Measurements from ENCODE around the gene FAM13C. TPM values are rescaled to one million over a fixed set of nuclear protein-coding genes. Genes with fewer than 3 reads are reported as not detected.

Gene FAM13C
- polyA plus RNA-seq, 1 donor from 2014 or later: 89.3 TPM

DNA sequence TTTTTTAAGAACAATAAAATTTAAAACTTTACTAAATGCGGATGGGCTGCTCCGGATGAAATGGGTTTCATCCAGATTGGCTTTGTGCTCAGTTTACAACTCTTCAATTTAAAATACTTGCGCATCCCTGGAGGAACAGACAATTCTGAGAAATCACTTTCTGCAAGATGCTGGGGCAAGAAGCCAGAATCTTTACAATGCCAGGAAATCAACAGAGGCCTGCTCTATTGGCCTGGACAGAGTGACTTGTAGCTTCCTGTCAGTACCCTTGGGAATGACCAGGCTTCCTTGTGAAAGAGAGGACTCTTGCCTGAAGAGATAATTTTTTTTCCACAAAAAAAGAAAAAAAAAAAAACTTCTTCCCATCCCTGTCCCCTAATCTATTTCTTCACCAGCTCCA, 3.9 kb upstream of the FAM13C start:
- no peaks in the 10 kb centered on the region for H3K27me3 ChIP-seq (ENCODE audit: insufficient read depth, low read depth, low read length)
- H3K36me3 ChIP-seq (ENCODE audit: insufficient read depth, low read length): no peaks in the 10 kb centered on the region
- H3K4me2 ChIP-seq (ENCODE audit: low read length): no peak overlapping the region
- H3K27ac ChIP-seq (ENCODE audit: low read length): no peak overlapping the region
- no peak overlapping the region for H2AFZ ChIP-seq (ENCODE audit: low read depth, low read length)
- no peak for TF ChIP-seq MXI1 (conservative IDR thresholded peaks at IDR 0.05; ENCODE audit: poor library complexity, severe bottlenecking)
- no peak for TF ChIP-seq EZH2 (IDR thresholded peaks at IDR 0.05; ENCODE audit: borderline replicate concordance, insufficient read depth, low read length, poor library complexity, severe bottlenecking)
- no peak for TF ChIP-seq SMC3 (conservative IDR thresholded peaks at IDR 0.05; ENCODE audit: poor library complexity)
- TF ChIP-seq POLR2AphosphoS5 (IDR thresholded peaks at IDR 0.05): no peak
- TF ChIP-seq, protein P1, sequence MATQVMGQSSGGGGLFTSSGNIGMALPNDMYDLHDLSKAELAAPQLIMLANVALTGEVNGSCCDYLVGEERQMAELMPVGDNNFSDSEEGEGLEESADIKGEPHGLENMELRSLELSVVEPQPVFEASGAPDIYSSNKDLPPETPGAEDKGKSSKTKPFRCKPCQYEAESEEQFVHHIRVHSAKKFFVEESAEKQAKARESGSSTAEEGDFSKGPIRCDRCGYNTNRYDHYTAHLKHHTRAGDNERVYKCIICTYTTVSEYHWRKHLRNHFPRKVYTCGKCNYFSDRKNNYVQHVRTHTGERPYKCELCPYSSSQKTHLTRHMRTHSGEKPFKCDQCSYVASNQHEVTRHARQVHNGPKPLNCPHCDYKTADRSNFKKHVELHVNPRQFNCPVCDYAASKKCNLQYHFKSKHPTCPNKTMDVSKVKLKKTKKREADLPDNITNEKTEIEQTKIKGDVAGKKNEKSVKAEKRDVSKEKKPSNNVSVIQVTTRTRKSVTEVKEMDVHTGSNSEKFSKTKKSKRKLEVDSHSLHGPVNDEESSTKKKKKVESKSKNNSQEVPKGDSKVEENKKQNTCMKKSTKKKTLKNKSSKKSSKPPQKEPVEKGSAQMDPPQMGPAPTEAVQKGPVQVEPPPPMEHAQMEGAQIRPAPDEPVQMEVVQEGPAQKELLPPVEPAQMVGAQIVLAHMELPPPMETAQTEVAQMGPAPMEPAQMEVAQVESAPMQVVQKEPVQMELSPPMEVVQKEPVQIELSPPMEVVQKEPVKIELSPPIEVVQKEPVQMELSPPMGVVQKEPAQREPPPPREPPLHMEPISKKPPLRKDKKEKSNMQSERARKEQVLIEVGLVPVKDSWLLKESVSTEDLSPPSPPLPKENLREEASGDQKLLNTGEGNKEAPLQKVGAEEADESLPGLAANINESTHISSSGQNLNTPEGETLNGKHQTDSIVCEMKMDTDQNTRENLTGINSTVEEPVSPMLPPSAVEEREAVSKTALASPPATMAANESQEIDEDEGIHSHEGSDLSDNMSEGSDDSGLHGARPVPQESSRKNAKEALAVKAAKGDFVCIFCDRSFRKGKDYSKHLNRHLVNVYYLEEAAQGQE (IDR thresholded peaks at IDR 0.05; ENCODE audit: borderline replicate concordance): no peak
- no peak for TF ChIP-seq EP300 (conservative IDR thresholded peaks at IDR 0.05; ENCODE audit: poor library complexity, severe bottlenecking)
- TF ChIP-seq TAF1 (IDR thresholded peaks at IDR 0.05; ENCODE audit: low read depth): no peak
- TF ChIP-seq RAD21 (conservative IDR thresholded peaks at IDR 0.05): no peak
- TF ChIP-seq, protein P2, sequence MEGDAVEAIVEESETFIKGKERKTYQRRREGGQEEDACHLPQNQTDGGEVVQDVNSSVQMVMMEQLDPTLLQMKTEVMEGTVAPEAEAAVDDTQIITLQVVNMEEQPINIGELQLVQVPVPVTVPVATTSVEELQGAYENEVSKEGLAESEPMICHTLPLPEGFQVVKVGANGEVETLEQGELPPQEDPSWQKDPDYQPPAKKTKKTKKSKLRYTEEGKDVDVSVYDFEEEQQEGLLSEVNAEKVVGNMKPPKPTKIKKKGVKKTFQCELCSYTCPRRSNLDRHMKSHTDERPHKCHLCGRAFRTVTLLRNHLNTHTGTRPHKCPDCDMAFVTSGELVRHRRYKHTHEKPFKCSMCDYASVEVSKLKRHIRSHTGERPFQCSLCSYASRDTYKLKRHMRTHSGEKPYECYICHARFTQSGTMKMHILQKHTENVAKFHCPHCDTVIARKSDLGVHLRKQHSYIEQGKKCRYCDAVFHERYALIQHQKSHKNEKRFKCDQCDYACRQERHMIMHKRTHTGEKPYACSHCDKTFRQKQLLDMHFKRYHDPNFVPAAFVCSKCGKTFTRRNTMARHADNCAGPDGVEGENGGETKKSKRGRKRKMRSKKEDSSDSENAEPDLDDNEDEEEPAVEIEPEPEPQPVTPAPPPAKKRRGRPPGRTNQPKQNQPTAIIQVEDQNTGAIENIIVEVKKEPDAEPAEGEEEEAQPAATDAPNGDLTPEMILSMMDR (IDR thresholded peaks at IDR 0.05; ENCODE audit: poor library complexity, severe bottlenecking): no peak
- H4K20me1 ChIP-seq (ENCODE audit: insufficient read depth): no peaks in the 10 kb centered on the region
- H3K9me2 ChIP-seq (ENCODE audit: insufficient read depth, low read length): no peaks in the 10 kb centered on the region
- peaks cover 9% of the 10 kb centered on the region for H3F3A ChIP-seq (ENCODE audit: insufficient read depth, low read length, poor library complexity, severe bottlenecking)
- H3K9me3 ChIP-seq (ENCODE audit: low read length): no peaks in the 10 kb centered on the region
- no peak overlapping the region for H3K9ac ChIP-seq (ENCODE audit: low read length)
- no peak overlapping the region for H3K4me3 ChIP-seq (ENCODE audit: low read length)
- H3K79me2 ChIP-seq (replicated peaks; ENCODE audit: insufficient read depth, low read length): peaks cover 12% of the 10 kb centered on the region

DNA sequence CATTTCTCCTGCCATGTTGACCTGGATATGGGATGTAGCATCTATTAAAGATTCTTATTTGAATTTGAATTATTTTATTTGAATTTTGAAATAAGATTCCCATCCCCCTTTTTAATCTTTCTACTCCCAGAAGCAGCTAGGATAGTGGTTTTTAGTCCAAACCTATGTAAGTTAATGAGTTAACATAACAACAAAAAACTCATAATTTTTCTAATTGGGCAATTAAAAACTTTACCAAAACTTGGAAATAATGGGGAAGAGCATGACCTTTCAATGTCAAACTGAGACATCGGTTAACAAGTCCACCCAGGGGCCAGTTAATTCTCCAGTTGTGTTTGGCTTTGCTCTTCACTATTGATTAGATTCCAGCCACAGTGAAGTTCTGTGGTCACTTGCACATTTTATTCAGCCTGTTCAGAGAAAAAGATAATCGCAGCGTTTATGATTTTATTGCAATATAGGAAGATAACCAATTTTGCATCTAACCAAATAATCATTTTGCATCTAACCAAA, 1.2 kb upstream of the FAM13C start:
- H3F3A ChIP-seq (ENCODE audit: insufficient read depth, low read length, poor library complexity, severe bottlenecking): peaks cover 9% of the 10 kb centered on the region
- no peak for TF ChIP-seq EZH2 (IDR thresholded peaks at IDR 0.05; ENCODE audit: borderline replicate concordance, insufficient read depth, low read length, poor library complexity, severe bottlenecking)
- TF ChIP-seq POLR2AphosphoS5 (IDR thresholded peaks at IDR 0.05): no peak
- no peak for TF ChIP-seq EP300 (conservative IDR thresholded peaks at IDR 0.05; ENCODE audit: poor library complexity, severe bottlenecking)
- no peaks in the 10 kb centered on the region for H3K27me3 ChIP-seq (ENCODE audit: insufficient read depth, low read depth, low read length)
- no peaks in the 10 kb centered on the region for H3K9me3 ChIP-seq (ENCODE audit: low read length)
- peak overlapping the region; percentile 93 for H3K4me2 ChIP-seq (ENCODE audit: low read length)
- H4K20me1 ChIP-seq (ENCODE audit: insufficient read depth): no peaks in the 10 kb centered on the region
- peaks cover 40% of the 10 kb centered on the region for H3K79me2 ChIP-seq (replicated peaks; ENCODE audit: insufficient read depth, low read length)
- no peaks in the 10 kb centered on the region for H3K9me2 ChIP-seq (ENCODE audit: insufficient read depth, low read length)
- peak overlapping the region; percentile 72 for H3K4me3 ChIP-seq (ENCODE audit: low read length)
- no peaks in the 10 kb centered on the region for H3K36me3 ChIP-seq (ENCODE audit: insufficient read depth, low read length)
- H2AFZ ChIP-seq (ENCODE audit: low read depth, low read length): peak overlapping the region; percentile 41
- peak overlapping the region; percentile 85 for H3K9ac ChIP-seq (ENCODE audit: low read length)
- peak overlapping the region; percentile 99 for H3K27ac ChIP-seq (ENCODE audit: low read length)

All from neural cell (in vitro differentiated cells).